ENCODE data around the gene GBP1.

Gene GBP1

GRCh38 chr1:89005286-89006151 lies 59.5 kb downstream of the GBP1 start:
- no peak for DNase-seq (ENCODE audit: low read depth in 2 of 2)

All from stimulated activated CD8-positive, alpha-beta memory T cell treated with anti-CD3 and anti-CD28 coated beads, Interleukin-2, amount 100 ng/mL, for 48 hours (primary cell).